ENCODE measurements around the gene NDOR1.

NDOR1 gene

GRCh38 chr9:137262909-137263285 is 57.4 kb downstream of the NDOR1 start:
- DNase-seq (ENCODE audit: low spot score), result no peak

GRCh38 chr9:137263506-137263905 is 58.0 kb downstream of the NDOR1 start:
- DNase-seq (ENCODE audit: low spot score), result no peak

GRCh38 chr9:137264067-137264466 is 58.6 kb downstream of the NDOR1 start:
- DNase-seq (ENCODE audit: low spot score), result no peak

GRCh38 chr9:137265496-137266161 is 60.1 kb downstream of the NDOR1 start:
- no peak for DNase-seq (ENCODE audit: low spot score)

- DNase-seq (ENCODE audit: low spot score), result no peak
Observed at GRCh38 chr9:137266162-137266527, 60.6 kb downstream of the NDOR1 start.
